GM18520 (cell line): ENCODE data around the gene NAP1L4.
A peak's percentile ranks its signal among the peaks of the same experiment; 100 is the strongest.

Experiments
- ATAC-seq: cut with Tn5 transposase; IDR thresholded peaks from one replicate; pipeline ENCODE4 v1.9.1; 2021; ENCODE audit not compliant: unreplicated experiment

The NAP1L4 gene

GRCh38 chr11:2992234-2992996 lies at the start of gene NAP1L4:
Gene NAP1L4, minus strand, starts transcription at chr11:2992329. Its CDS starts 13,109 bp downstream, at chr11:2979220.
- ATAC-seq = peak; percentile 84

- no peak for ATAC-seq
These were observed 48.8 kb upstream of the NAP1L4 start for GRCh38 chr11:3040881-3041280.

GRCh38 chr11:3037945-3038271 lies 45.8 kb upstream of the NAP1L4 start:
- no peak for ATAC-seq

GRCh38 chr11:3037040-3037944 lies 45.2 kb upstream of the NAP1L4 start:
- no peak for ATAC-seq

- ATAC-seq = no peak
These were observed 44.3 kb upstream of the NAP1L4 start for GRCh38 chr11:3036419-3036818.

- ATAC-seq = no peak
These were observed 43.2 kb upstream of the NAP1L4 start for GRCh38 chr11:3035333-3035732.

GRCh38 chr11:3030289-3031070 lies 38.4 kb upstream of the NAP1L4 start:
- ATAC-seq = no peak

GRCh38 chr11:3028813-3029212 lies 36.7 kb upstream of the NAP1L4 start:
- no peak for ATAC-seq

- no peak for ATAC-seq
These were observed 34.7 kb upstream of the NAP1L4 start for GRCh38 chr11:3026803-3027202.

GRCh38 chr11:3022982-3023381 lies 30.9 kb upstream of the NAP1L4 start:
- no peak for ATAC-seq

- ATAC-seq = no peak
These were observed 30.3 kb upstream of the NAP1L4 start for GRCh38 chr11:3022300-3022967.

- ATAC-seq = no peak
These were observed 29.0 kb upstream of the NAP1L4 start for GRCh38 chr11:3021125-3021524.

- no peak for ATAC-seq
These were observed 27.9 kb upstream of the NAP1L4 start for GRCh38 chr11:3020011-3020410.

GRCh38 chr11:3018596-3018995 lies 26.5 kb upstream of the NAP1L4 start:
- ATAC-seq = no peak

- ATAC-seq = no peak
These were observed 24.7 kb upstream of the NAP1L4 start for GRCh38 chr11:3016861-3017260.

GRCh38 chr11:3015796-3016195 lies 23.7 kb upstream of the NAP1L4 start:
- no peak for ATAC-seq

GRCh38 chr11:3014943-3015342 lies 22.8 kb upstream of the NAP1L4 start:
- ATAC-seq = no peak

GRCh38 chr11:3014057-3014938 lies 22.2 kb upstream of the NAP1L4 start:
- ATAC-seq = no peak

- no peak for ATAC-seq
These were observed 20.1 kb upstream of the NAP1L4 start for GRCh38 chr11:3011891-3012885.
